ENCODE data around the gene CDH9.

DNA sequence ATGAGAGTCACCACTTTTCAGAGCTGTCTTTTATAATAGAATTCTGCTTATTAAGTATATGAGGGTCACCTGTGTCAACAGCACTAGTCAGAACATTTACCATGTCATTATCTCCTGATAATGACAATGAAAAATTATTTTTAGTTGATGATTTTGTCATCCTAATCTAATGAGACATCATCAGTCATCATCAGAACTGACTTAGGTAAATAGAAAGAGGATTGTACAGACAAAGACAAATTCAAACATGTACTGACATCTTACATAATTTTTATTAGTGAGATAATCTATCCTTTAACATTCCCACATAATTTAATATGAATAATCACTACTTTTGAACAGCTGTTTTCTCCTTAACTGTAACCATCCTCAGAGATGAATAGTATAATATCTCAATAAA is 22.6 kb downstream of the CDH9 start:
- TF ChIP-seq, protein P1, sequence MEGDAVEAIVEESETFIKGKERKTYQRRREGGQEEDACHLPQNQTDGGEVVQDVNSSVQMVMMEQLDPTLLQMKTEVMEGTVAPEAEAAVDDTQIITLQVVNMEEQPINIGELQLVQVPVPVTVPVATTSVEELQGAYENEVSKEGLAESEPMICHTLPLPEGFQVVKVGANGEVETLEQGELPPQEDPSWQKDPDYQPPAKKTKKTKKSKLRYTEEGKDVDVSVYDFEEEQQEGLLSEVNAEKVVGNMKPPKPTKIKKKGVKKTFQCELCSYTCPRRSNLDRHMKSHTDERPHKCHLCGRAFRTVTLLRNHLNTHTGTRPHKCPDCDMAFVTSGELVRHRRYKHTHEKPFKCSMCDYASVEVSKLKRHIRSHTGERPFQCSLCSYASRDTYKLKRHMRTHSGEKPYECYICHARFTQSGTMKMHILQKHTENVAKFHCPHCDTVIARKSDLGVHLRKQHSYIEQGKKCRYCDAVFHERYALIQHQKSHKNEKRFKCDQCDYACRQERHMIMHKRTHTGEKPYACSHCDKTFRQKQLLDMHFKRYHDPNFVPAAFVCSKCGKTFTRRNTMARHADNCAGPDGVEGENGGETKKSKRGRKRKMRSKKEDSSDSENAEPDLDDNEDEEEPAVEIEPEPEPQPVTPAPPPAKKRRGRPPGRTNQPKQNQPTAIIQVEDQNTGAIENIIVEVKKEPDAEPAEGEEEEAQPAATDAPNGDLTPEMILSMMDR (IDR thresholded peaks at IDR 0.05): no peak
- TF ChIP-seq POLR2AphosphoS5 (IDR thresholded peaks at IDR 0.05): no peak
